Mesothelial cell of epicardium (in vitro differentiated cells): Measurements from ENCODE around the gene ABHD15. TPM values are rescaled to one million over a fixed set of nuclear protein-coding genes. Genes with fewer than 3 reads are reported as not detected.
"Not testable (repeated sequence)": the region's sequence is repeated elsewhere in the genome, so short reads cannot be mapped to it uniquely, and the experiment has no call there.

Experiments
- DNase-seq, 2 experiments: peaks; one replicate each; pipeline ENCODE4 v3.0.0; 2021; ENCODE audit warnings: low spot score in 2 of 2; ENCODE audit not compliant: unreplicated experiment in 2 of 2
- H3K27ac Mint-ChIP-seq: 2 replicates; pipeline ENCODE4 v1.8.0; 2021; ENCODE audit warnings: mixed read lengths
- H3K27me3 Mint-ChIP-seq: 2 replicates; pipeline ENCODE4 v1.8.0; 2021; ENCODE audit warnings: low read depth, mixed read lengths
- H3K36me3 Mint-ChIP-seq: 2 replicates; pipeline ENCODE4 v1.8.0; 2021; ENCODE audit warnings: mixed read lengths
- H3K4me1 Mint-ChIP-seq: 2 replicates; pipeline ENCODE4 v1.8.0; 2021; ENCODE audit warnings: mixed read lengths
- H3K4me3 Mint-ChIP-seq: 2 replicates; pipeline ENCODE4 v1.8.0; 2021; ENCODE audit warnings: mild to moderate bottlenecking, moderate library complexity, mixed read lengths
- H3K9me3 Mint-ChIP-seq: 2 replicates; pipeline ENCODE4 v1.8.0; 2021; ENCODE audit warnings: mixed read lengths
- total RNA-seq: library from RNA; stranded (reverse); gene quantifications from 3 replicates; pipeline ENCODE4 v1.2.1, GENCODE V29; 2021
- TF ChIP-seq, protein P1 (sequence below): fragments of 200-600 bp; sonication (generic); IDR thresholded peaks from one replicate; pipeline ENCODE4 v1.5.0; 2021; ENCODE audit warnings: antibody characterized with exemption; ENCODE audit not compliant: unreplicated experiment

Gene ABHD15
- total RNA-seq, 1 donor from 2014 or later: 6.1 TPM

GRCh38 chr17:29562615-29563014 lies 4.2 kb downstream of the ABHD15 start:
- H3K36me3 Mint-ChIP-seq: peaks cover 2% of the 10 kb centered on the region
- peaks cover 7% of the 10 kb centered on the region for H3K4me1 Mint-ChIP-seq
- TF ChIP-seq, protein P1, sequence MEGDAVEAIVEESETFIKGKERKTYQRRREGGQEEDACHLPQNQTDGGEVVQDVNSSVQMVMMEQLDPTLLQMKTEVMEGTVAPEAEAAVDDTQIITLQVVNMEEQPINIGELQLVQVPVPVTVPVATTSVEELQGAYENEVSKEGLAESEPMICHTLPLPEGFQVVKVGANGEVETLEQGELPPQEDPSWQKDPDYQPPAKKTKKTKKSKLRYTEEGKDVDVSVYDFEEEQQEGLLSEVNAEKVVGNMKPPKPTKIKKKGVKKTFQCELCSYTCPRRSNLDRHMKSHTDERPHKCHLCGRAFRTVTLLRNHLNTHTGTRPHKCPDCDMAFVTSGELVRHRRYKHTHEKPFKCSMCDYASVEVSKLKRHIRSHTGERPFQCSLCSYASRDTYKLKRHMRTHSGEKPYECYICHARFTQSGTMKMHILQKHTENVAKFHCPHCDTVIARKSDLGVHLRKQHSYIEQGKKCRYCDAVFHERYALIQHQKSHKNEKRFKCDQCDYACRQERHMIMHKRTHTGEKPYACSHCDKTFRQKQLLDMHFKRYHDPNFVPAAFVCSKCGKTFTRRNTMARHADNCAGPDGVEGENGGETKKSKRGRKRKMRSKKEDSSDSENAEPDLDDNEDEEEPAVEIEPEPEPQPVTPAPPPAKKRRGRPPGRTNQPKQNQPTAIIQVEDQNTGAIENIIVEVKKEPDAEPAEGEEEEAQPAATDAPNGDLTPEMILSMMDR: no peak
- H3K9me3 Mint-ChIP-seq: no peaks in the 10 kb centered on the region
- no peak overlapping the region for H3K4me3 Mint-ChIP-seq
- no peak for DNase-seq
- peaks cover 45% of the 10 kb centered on the region for H3K27me3 Mint-ChIP-seq
- no peak overlapping the region for H3K27ac Mint-ChIP-seq

- Mint-ChIP-seq H3K36me3 (peaks cover 2% of the 10 kb centered on the region), H3K27ac (no peak overlapping the region), H3K27me3 (peaks cover 45% of the 10 kb centered on the region), H3K4me1 (peaks cover 12% of the 10 kb centered on the region), H3K9me3 (no peaks in the 10 kb centered on the region), H3K4me3 (no peak overlapping the region)
- DNase-seq: no peak
- TF ChIP-seq, protein P1: no peak
Measured at GRCh38 chr17:29561554-29562517, 5.0 kb downstream of the ABHD15 start.

DNA sequence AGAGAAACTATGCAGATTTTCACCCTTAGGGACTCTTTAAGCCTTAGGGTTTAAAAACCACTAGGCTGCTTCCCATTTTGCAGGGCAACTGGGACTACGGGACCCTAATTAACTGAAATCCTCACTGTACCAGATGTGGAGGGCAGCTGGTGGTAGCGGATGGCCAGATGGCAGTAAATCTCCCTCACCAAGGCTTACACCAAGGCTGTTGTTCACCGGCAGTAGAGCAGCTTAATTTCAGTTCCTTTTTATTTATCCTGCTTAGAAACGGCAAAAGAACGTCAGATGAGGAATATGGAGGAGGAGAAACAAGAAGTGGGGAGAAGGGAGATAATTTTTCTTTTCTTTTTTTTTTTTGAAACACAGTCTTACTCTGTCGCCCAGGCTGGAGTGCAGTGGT lies 6.5 kb downstream of the ABHD15 start:
- DNase-seq: no peak
- no peak overlapping the region for H3K4me3 Mint-ChIP-seq
- H3K9me3 Mint-ChIP-seq: no peaks in the 10 kb centered on the region
- H3K27me3 Mint-ChIP-seq: peaks cover 35% of the 10 kb centered on the region
- peaks cover 5% of the 10 kb centered on the region for H3K4me1 Mint-ChIP-seq
- no peak overlapping the region for H3K27ac Mint-ChIP-seq
- peaks cover 2% of the 10 kb centered on the region for H3K36me3 Mint-ChIP-seq
- TF ChIP-seq, protein P1: no peak

- no peak for DNase-seq
- Mint-ChIP-seq H3K4me1 (peaks cover 5% of the 10 kb centered on the region), H3K27ac (no peak overlapping the region), H3K36me3 (peaks cover 2% of the 10 kb centered on the region), H3K4me3 (no peak overlapping the region), H3K27me3 (peaks cover 34% of the 10 kb centered on the region), H3K9me3 (no peaks in the 10 kb centered on the region)
- TF ChIP-seq, protein P1: no peak
Measured at GRCh38 chr17:29559640-29560039, 7.2 kb downstream of the ABHD15 start.

DNA sequence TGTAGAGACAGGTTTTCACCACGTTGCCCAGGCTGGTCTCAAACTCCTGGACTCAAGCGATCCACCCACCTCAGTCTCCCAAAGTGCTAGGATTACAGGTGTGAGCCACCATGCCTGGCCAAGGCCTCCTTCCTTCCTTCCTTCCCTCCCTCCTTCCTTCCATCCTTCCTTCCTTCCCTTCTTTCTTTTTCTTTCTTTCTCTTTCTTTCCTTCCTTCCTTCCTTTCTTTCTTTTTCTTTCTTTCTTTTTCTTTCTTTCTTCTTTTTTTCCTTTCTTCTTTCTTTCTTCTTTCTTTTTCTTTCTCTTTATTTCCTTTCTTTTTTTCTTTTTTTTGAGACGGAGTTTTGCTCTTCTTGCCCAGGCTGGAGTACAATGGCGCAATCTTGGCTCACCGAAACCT lies 8.7 kb downstream of the ABHD15 start:
- H3K4me1 Mint-ChIP-seq, H3K4me3 Mint-ChIP-seq, H3K9me3 Mint-ChIP-seq, H3K36me3 Mint-ChIP-seq, DNase-seq, H3K27ac Mint-ChIP-seq: not testable (repeated sequence)
- peaks cover 25% of the 10 kb centered on the region for H3K27me3 Mint-ChIP-seq

DNA sequence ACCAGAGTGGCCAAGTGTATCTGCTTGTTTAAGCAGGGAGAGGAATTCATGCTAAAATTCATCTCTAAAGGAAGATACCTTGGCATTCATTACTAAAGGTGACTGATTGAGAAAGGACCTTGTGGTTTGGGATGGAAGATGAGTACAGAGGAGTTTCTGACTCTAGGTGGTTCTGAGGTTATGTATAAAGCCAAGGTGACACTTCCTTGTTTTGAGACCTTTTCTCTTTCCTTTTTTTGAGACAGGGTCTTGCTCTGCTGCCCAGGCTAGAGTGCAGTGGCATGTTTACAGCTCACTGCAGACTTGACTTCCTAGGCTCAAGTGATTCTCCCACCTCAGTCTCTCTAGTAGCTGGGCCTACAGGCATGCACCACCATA lies 9.1 kb downstream of the ABHD15 start:
- H3K27me3 Mint-ChIP-seq: peaks cover 21% of the 10 kb centered on the region
- H3K36me3 Mint-ChIP-seq: peaks cover 2% of the 10 kb centered on the region
- TF ChIP-seq, protein P1: no peak
- no peaks in the 10 kb centered on the region for H3K9me3 Mint-ChIP-seq
- H3K27ac Mint-ChIP-seq: no peak overlapping the region
- DNase-seq: no peak
- H3K4me1 Mint-ChIP-seq: peaks cover 5% of the 10 kb centered on the region
- H3K4me3 Mint-ChIP-seq: no peak overlapping the region
